K562 (cell line): ENCODE results near the gene TM9SF4. TPM values are rescaled to one million over a fixed set of nuclear protein-coding genes. Genes with fewer than 3 reads are reported as not detected.

Experiments
- ARNT ChIP-seq, 2 experiments: fragments of 450-650 bp; IDR thresholded peaks; 2 replicates each; pipeline ENCODE4 v1.6.1; 2016; ENCODE audit warnings: mild to moderate bottlenecking in 1 of 2
- ATF3 ChIP-seq, 2 experiments: fragments of 450-650 bp in 1 of 2; sonication (generic) in 1 of 2; formaldehyde crosslinking in 1 of 2; IDR thresholded peaks in 1 of 2; conservative IDR thresholded peaks in 1 of 2; 2 replicates each; pipeline versions ENCODE4 v1.6.1 to v1.8.1; 2016 to 2023; ENCODE audit warnings: mild to moderate bottlenecking in 2 of 2, moderate library complexity in 2 of 2, inconsistent platforms in 1 of 2, missing genetic modification reagents in 1 of 2
- CREM ChIP-seq: IDR thresholded peaks from 2 replicates; pipeline ENCODE4 v1.6.1; 2014; ENCODE audit warnings: antibody characterized with exemption, low read depth
- CTBP1 ChIP-seq: fragments of 450-650 bp; IDR thresholded peaks from 2 replicates; pipeline ENCODE4 v1.6.1; 2016; ENCODE audit warnings: borderline replicate concordance
- ESRRA ChIP-seq: fragments of 450-650 bp; IDR thresholded peaks from 2 replicates; pipeline ENCODE4 v1.6.1; 2014; ENCODE audit warnings: low read depth, mild to moderate bottlenecking, moderate library complexity, borderline replicate concordance
- FOXK2 ChIP-seq, 2 experiments: fragments of 450-650 bp; IDR thresholded peaks in 1 of 2; conservative IDR thresholded peaks in 1 of 2; 2 replicates each; pipeline ENCODE4 v1.6.1; 2016; ENCODE audit warnings: low read depth in 2 of 2, mild to moderate bottlenecking in 1 of 2
- GABPA ChIP-seq: fragments of 200-800 bp; sonication (Bioruptor generic); conservative IDR thresholded peaks from 2 replicates; pipeline ENCODE4 v1.6.1; 2016; ENCODE audit warnings: low read depth, missing genetic modification characterization, missing compliant biosample characterization
- KLF16 ChIP-seq: IDR thresholded peaks from 2 replicates; pipeline ENCODE4 v1.6.1; 2016; ENCODE audit warnings: antibody characterized with exemption
- MTA1 ChIP-seq: fragments of 450-650 bp; IDR thresholded peaks from 2 replicates; pipeline ENCODE4 v1.6.1; 2017; ENCODE audit warnings: borderline replicate concordance
- ZBTB11 ChIP-seq, 3 experiments: fragments of 200-800 bp in 1 of 3; fragments of 250-450 bp in 1 of 3; fragments of 450-650 bp in 1 of 3; sonication (Bioruptor Pico) in 1 of 3; sonication (Bioruptor generic) in 1 of 3; formaldehyde crosslinking in 1 of 3; IDR thresholded peaks; 2 replicates each; pipeline versions ENCODE4 v1.6.1 to v1.8.0; 2016 to 2022; ENCODE audit warnings: mild to moderate bottlenecking in 2 of 3, missing genetic modification characterization in 2 of 3, missing compliant biosample characterization in 1 of 3, moderate library complexity in 1 of 3
- ZBTB7A ChIP-seq: IDR thresholded peaks from 2 replicates; pipeline ENCODE4 v1.6.1; 2011; ENCODE audit warnings: low read depth, mild to moderate bottlenecking, low read length, moderate library complexity, borderline replicate concordance; ENCODE audit not compliant: control insufficient read depth
- ZKSCAN1 ChIP-seq: fragments of 150-350 bp; IDR thresholded peaks from 2 replicates; pipeline ENCODE4 v1.6.1; 2016; ENCODE audit warnings: low read depth, low read length
- ZNF318 ChIP-seq, 2 experiments: fragments of 450-650 bp; IDR thresholded peaks; 2 replicates each; pipeline ENCODE4 v1.6.1; 2016; ENCODE audit warnings: mild to moderate bottlenecking in 2 of 2, borderline replicate concordance in 1 of 2, low read depth in 1 of 2, moderate library complexity in 1 of 2
- ZNF589 ChIP-seq: fragments of 200-800 bp; sonication (Bioruptor generic); IDR thresholded peaks from 2 replicates; pipeline ENCODE4 v1.6.1; 2016; ENCODE audit warnings: low read depth, missing genetic modification characterization, missing compliant biosample characterization
- polyA plus RNA-seq, 8 experiments: library from polyadenylated mRNA; depleted of rRNA in 4 of 8; stranded (reverse) in 5 of 8; unstranded in 3 of 8; fragments of >200 nt; fragmentation: Nextera tagmentation in 2 of 8; fragmentation: Illumina TruSeq in 1 of 8; extraction: Ambion mirVana in 2 of 8; extraction: Trizol in 1 of 8; gene quantifications; 2 replicates each; pipeline versions ENCODE4 v1.2.1 to v1.2.3, GENCODE V29; 2011 to 2014; ENCODE audit warnings: inconsistent platforms in 1 of 8, missing spikeins in 1 of 8
- total RNA-seq, 7 experiments: library from RNA; depleted of rRNA in 6 of 7; stranded (reverse); fragments of >200 nt in 6 of 7; fragmentation: Illumina TruSeq in 2 of 7; extraction: Trizol in 2 of 7; gene quantifications; 2 replicates each; pipeline versions ENCODE4 v1.2.1 to v1.2.3, GENCODE V29; 2011 to 2021; ENCODE audit warnings: low replicate concordance in 1 of 7

The TM9SF4 gene
- total and polyA plus RNA-seq, 9 of the 15 experiments (the other 6 are each of a cell fraction or from before 2014, with no cell fraction given) = 14.5 to 46.3 (median 26.9) TPM

GRCh38 chr20:32159766-32160221 lies 50.3 kb downstream of the TM9SF4 start (continued):
- TF ChIP-seq ESRRA (peak; percentile 12; the same call in 1 of the 2 replicates), ZNF589 (CRISPR knock-in tag) (peak; percentile 71; the same call in 1 of the 2 replicates), ATF3 (IDR thresholded peaks at IDR 0.05) (peak; percentile 90), ATF3 (CRISPR knock-in tag; conservative IDR thresholded peaks at IDR 0.05) (0 out of 2 replicates have a peak, but pooled peaks have one; percentile 35), FOXK2 (conservative IDR thresholded peaks at IDR 0.05 in 1 of 2, IDR thresholded peaks at IDR 0.05 in 1 of 2; ENCODE audit: low read depth in 2 of 2) (peak; percentile 85 to 86), CTBP1 (peak; percentile 90), ZBTB11 (CRISPR knock-in tag; IDR thresholded peaks at IDR 0.05) (peak in 1 of 3 experiments; percentile 58; a peak in 1 of 6 replicates), KLF16 (no peak), GABPA (tag) (peak; percentile 49), MTA1 (peak; percentile 89), ARNT (IDR thresholded peaks at IDR 0.05) (0 out of 4 replicates have a peak, but pooled peaks of 1 of the 2 experiments have one; percentile 43), ZBTB7A (peak; percentile 33; the same call in 1 of the 2 replicates), ZKSCAN1 (peak; percentile 99), CREM (peak; percentile 63), ZNF318 (IDR thresholded peaks at IDR 0.05; ENCODE audit: borderline replicate concordance in 1 of 2, low read depth in 1 of 2) (peak in 1 of 2 experiments; percentile 94; a peak in 2 of 4 replicates)
